Osteoblast (primary cell): Measurements from ENCODE around the gene ZFYVE19. TPM values are rescaled to one million over a fixed set of nuclear protein-coding genes. Genes with fewer than 3 reads are reported as not detected.

Experiments
- DNase-seq: peaks from one replicate; pipeline ENCODE4 v3.0.0; 2011; ENCODE audit warnings: low spot score, mixed read lengths; ENCODE audit not compliant: insufficient read length; ENCODE audit errors: missing footprints
- H2AFZ ChIP-seq: 2 replicates; pipeline ENCODE4 v1.6.0; 2011; ENCODE audit warnings: mild to moderate bottlenecking, low read length
- H3K27ac ChIP-seq: 2 replicates; pipeline ENCODE4 v1.5.1; 2011; ENCODE audit warnings: mild to moderate bottlenecking, low read depth, low read length, moderate library complexity
- H3K27me3 ChIP-seq: 2 replicates; pipeline ENCODE4 v1.6.0; 2012; ENCODE audit warnings: mild to moderate bottlenecking, control low read depth, inconsistent platforms, low read length, moderate library complexity; ENCODE audit not compliant: insufficient read depth
- H3K36me3 ChIP-seq: 2 replicates; pipeline ENCODE4 v1.5.1; 2011; ENCODE audit warnings: mild to moderate bottlenecking, low read length, control low read depth, moderate library complexity; ENCODE audit not compliant: insufficient read depth
- H3K4me1 ChIP-seq: 2 replicates; pipeline ENCODE4 v1.5.1; 2011; ENCODE audit warnings: mild to moderate bottlenecking, low read length, control low read depth, moderate library complexity; ENCODE audit not compliant: insufficient read depth
- H3K4me2 ChIP-seq: 2 replicates; pipeline ENCODE4 v1.6.0; 2011; ENCODE audit warnings: mild to moderate bottlenecking, low read length; ENCODE audit not compliant: insufficient read depth
- H3K4me3 ChIP-seq: fragments of 200-600 bp; sonication (generic); 3 replicates; pipeline ENCODE4 v1.5.1; 2012; ENCODE audit warnings: mild to moderate bottlenecking, low read length, inconsistent platforms; ENCODE audit not compliant: insufficient read depth
- H3K79me2 ChIP-seq: 2 replicates; pipeline ENCODE4 v1.6.0; 2012; ENCODE audit warnings: mild to moderate bottlenecking, low read length, control low read depth, inconsistent platforms; ENCODE audit not compliant: insufficient read depth
- H3K9me3 ChIP-seq: 2 replicates; pipeline ENCODE4 v1.5.1; 2011; ENCODE audit warnings: low read depth, low read length, control low read depth
- H4K20me1 ChIP-seq: 2 replicates; pipeline ENCODE4 v1.6.0; 2012; ENCODE audit warnings: mild to moderate bottlenecking, low read length, control low read depth; ENCODE audit not compliant: insufficient read depth
- CTCF ChIP-seq: IDR thresholded peaks from 2 replicates; pipeline ENCODE4 v1.5.1; 2011; ENCODE audit warnings: mild to moderate bottlenecking, low read depth, low read length, moderate library complexity; ENCODE audit errors: extremely low read depth
- total RNA-seq: library from RNA; depleted of rRNA; stranded (reverse); fragments of >200 nt; gene quantifications from 2 replicates; pipeline ENCODE4 v1.2.3, GENCODE V29; 2012

ZFYVE19 gene
- total RNA-seq, 1 donor: 17.4 TPM

DNA sequence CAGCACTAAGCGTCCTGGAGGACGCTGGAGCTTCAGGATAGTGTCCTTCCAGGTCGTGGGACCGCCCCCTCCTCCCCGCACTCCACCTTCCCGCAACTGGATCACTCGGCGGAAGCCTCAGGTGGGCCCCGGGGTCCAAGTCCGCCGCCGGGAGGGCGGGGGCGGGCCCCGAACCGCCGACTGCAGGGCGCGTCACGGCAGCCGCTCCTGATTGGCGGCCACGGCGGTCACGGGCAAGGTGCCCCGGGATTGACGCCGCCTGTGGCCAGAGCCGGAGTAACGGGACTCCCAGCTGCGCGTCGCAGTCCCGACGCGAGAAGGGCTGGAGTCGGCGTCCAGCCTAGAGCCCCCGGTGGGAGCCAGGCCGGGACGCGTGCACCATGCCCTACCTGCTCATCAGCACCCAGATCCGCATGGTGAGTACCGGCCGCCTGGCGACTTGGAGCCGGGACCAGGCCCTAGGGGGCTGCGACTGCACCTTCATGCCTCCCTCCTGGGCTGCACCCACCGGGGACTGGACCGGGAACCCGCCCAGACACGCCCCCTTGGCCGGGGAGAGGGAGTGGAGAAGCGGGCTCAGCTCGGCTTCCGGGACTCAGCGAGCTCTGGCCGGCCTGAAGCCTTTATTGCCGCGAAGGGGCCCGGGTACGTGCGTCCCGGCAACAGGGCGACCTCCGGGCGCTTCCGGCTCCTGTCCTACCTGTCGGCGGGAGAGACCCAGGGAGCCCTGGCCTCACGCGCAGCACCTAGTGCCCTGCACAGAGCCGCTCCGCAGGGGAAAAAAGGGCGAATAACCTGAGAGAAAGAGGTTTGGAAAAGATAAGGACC is 42.9 kb upstream of the ZFYVE19 start, which contains the start of gene GCHFR:
TSS of gene GCHFR (plus strand) at position 268 of the 828 bp plus-strand sequence. CDS start at position 381, 113 bp downstream.
- DNase-seq: peak; percentile 96
- Histone ChIP-seq H3K27ac (peak within 1 kb of the TSS; percentile 26), H2AFZ (peak within 1 kb of the TSS; percentile 83)

GRCh38 chr15:40764629-40765103 is 42.2 kb upstream of the ZFYVE19 start:
- Histone ChIP-seq H2AFZ (peak overlapping the region; percentile 56), H3K27ac (peak overlapping the region; percentile 26), H3K27me3 (peaks cover 6% of the 10 kb centered on the region), H4K20me1 (peaks cover 8% of the 10 kb centered on the region), H3K4me3 (peak overlapping the region; percentile 73), H3K79me2 (no peaks in the 10 kb centered on the region), H3K36me3 (no peaks in the 10 kb centered on the region), H3K4me2 (peak overlapping the region; percentile 93), H3K4me1 (peaks cover 43% of the 10 kb centered on the region), H3K9me3 (no peaks in the 10 kb centered on the region)
- TF ChIP-seq CTCF: no peak
- peak; percentile 77 for DNase-seq

More for the DNA sequence above, 42.9 kb upstream of the ZFYVE19 start, which contains the start of gene GCHFR:
- peaks cover 8% of the 10 kb centered on the region for H4K20me1 ChIP-seq
- H3K9me3 ChIP-seq: no peaks in the 10 kb centered on the region
- no peaks in the 10 kb centered on the region for H3K79me2 ChIP-seq
- peaks cover 43% of the 10 kb centered on the region for H3K4me1 ChIP-seq
- H3K36me3 ChIP-seq: no peaks in the 10 kb centered on the region
- H3K4me3 ChIP-seq: peak within 1 kb of the TSS; percentile 73
- peaks cover 6% of the 10 kb centered on the region for H3K27me3 ChIP-seq
- H3K4me2 ChIP-seq: peak within 1 kb of the TSS; percentile 93
- TF ChIP-seq CTCF: peak; percentile 13

- H3K9me3 ChIP-seq: no peaks in the 10 kb centered on the region
- H3K36me3 ChIP-seq: peaks cover 5% of the 10 kb centered on the region
- DNase-seq: peak; percentile 90
- H3K27ac ChIP-seq: peak overlapping the region; percentile 28
- TF ChIP-seq CTCF: no peak
- H2AFZ ChIP-seq: no peak overlapping the region
- no peaks in the 10 kb centered on the region for H3K79me2 ChIP-seq
- peak overlapping the region; percentile 93 for H3K4me2 ChIP-seq
- no peaks in the 10 kb centered on the region for H3K27me3 ChIP-seq
- peaks cover 12% of the 10 kb centered on the region for H4K20me1 ChIP-seq
- H3K4me3 ChIP-seq: peak overlapping the region; percentile 1
- H3K4me1 ChIP-seq: peaks cover 43% of the 10 kb centered on the region
These were observed 40.6 kb upstream of the ZFYVE19 start for GRCh38 chr15:40766194-40766815.
